Measurements from ENCODE around the gene TUBGCP5. TPM values are rescaled to one million over a fixed set of nuclear protein-coding genes. Genes with fewer than 3 reads are reported as not detected.

The TUBGCP5 gene
- polyA plus RNA-seq, 1 donor from 2014 or later: 23.3 TPM

DNA sequence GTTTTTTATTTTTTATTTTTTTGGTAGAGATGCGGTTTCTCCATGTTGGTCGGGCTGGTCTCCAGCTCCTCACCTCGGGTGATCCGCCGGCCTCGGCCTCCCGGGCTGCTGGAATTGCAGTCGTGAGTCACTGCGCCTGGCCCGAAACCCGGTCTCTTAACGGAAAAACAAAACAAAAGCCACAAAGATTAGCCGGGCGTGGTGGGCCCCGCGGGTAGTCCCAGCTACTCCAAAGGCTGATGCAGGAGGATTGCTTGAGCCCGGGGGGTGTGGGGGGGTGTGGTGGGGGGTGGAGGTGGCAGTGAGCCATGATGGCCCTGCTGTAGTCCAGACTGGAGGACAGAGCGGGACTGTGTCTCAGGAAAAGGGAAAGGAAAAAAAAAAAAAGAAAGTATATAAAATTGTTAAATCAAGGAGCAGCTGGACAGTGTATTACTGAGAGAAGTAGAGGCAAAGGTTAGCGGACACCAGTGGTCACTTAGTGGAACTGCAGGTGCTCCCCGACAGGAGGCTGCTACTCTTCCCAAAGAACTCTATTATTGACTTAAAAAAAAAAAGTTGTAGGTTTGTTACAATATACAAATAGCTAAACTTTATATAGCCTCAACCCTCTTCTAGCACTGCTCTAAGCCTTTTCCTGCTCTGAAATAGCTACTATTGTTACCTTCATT lies 30.3 kb upstream of the TUBGCP5 start:
- Histone ChIP-seq H3K36me3 (ENCODE audit: insufficient read depth, low read length) (no peaks in the 10 kb centered on the region), H3K4me2 (ENCODE audit: low read length) (no peak overlapping the region), H3K9me2 (ENCODE audit: insufficient read depth, low read length) (no peaks in the 10 kb centered on the region), H3K79me2 (replicated peaks; ENCODE audit: insufficient read depth, low read length) (no peaks in the 10 kb centered on the region), H3K4me3 (ENCODE audit: low read length) (no peak overlapping the region), H2AFZ (ENCODE audit: low read depth, low read length) (no peak overlapping the region), H3F3A (ENCODE audit: insufficient read depth, low read length, poor library complexity, severe bottlenecking) (no peaks in the 10 kb centered on the region), H3K9me3 (ENCODE audit: low read length) (no peaks in the 10 kb centered on the region), H3K9ac (ENCODE audit: low read length) (no peak overlapping the region), H3K27ac (ENCODE audit: low read length) (no peak overlapping the region), H4K20me1 (ENCODE audit: insufficient read depth) (no peaks in the 10 kb centered on the region), H3K27me3 (ENCODE audit: insufficient read depth, low read depth, low read length) (no peaks in the 10 kb centered on the region)
- no peak for TF ChIP-seq RAD21 (conservative IDR thresholded peaks at IDR 0.05)
- no peak for TF ChIP-seq POLR2AphosphoS5 (IDR thresholded peaks at IDR 0.05)
- no peak for TF ChIP-seq MXI1 (conservative IDR thresholded peaks at IDR 0.05; ENCODE audit: poor library complexity, severe bottlenecking)
- no peak for TF ChIP-seq EP300 (conservative IDR thresholded peaks at IDR 0.05; ENCODE audit: poor library complexity, severe bottlenecking)
- TF ChIP-seq, protein P1, sequence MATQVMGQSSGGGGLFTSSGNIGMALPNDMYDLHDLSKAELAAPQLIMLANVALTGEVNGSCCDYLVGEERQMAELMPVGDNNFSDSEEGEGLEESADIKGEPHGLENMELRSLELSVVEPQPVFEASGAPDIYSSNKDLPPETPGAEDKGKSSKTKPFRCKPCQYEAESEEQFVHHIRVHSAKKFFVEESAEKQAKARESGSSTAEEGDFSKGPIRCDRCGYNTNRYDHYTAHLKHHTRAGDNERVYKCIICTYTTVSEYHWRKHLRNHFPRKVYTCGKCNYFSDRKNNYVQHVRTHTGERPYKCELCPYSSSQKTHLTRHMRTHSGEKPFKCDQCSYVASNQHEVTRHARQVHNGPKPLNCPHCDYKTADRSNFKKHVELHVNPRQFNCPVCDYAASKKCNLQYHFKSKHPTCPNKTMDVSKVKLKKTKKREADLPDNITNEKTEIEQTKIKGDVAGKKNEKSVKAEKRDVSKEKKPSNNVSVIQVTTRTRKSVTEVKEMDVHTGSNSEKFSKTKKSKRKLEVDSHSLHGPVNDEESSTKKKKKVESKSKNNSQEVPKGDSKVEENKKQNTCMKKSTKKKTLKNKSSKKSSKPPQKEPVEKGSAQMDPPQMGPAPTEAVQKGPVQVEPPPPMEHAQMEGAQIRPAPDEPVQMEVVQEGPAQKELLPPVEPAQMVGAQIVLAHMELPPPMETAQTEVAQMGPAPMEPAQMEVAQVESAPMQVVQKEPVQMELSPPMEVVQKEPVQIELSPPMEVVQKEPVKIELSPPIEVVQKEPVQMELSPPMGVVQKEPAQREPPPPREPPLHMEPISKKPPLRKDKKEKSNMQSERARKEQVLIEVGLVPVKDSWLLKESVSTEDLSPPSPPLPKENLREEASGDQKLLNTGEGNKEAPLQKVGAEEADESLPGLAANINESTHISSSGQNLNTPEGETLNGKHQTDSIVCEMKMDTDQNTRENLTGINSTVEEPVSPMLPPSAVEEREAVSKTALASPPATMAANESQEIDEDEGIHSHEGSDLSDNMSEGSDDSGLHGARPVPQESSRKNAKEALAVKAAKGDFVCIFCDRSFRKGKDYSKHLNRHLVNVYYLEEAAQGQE (IDR thresholded peaks at IDR 0.05; ENCODE audit: borderline replicate concordance): no peak
- no peak for TF ChIP-seq TAF1 (IDR thresholded peaks at IDR 0.05; ENCODE audit: low read depth)

- Histone ChIP-seq H3K9me3 (ENCODE audit: low read length) (no peaks in the 10 kb centered on the region), H3K9me2 (ENCODE audit: insufficient read depth, low read length) (no peaks in the 10 kb centered on the region), H3K4me3 (ENCODE audit: low read length) (no peak overlapping the region), H3K27ac (ENCODE audit: low read length) (no peak overlapping the region), H3F3A (ENCODE audit: insufficient read depth, low read length, poor library complexity, severe bottlenecking) (no peaks in the 10 kb centered on the region), H2AFZ (ENCODE audit: low read depth, low read length) (no peak overlapping the region), H3K4me2 (ENCODE audit: low read length) (no peak overlapping the region), H4K20me1 (ENCODE audit: insufficient read depth) (no peaks in the 10 kb centered on the region), H3K27me3 (ENCODE audit: insufficient read depth, low read depth, low read length) (no peaks in the 10 kb centered on the region), H3K79me2 (replicated peaks; ENCODE audit: insufficient read depth, low read length) (no peaks in the 10 kb centered on the region), H3K9ac (ENCODE audit: low read length) (no peak overlapping the region), H3K36me3 (ENCODE audit: insufficient read depth, low read length) (no peaks in the 10 kb centered on the region)
- TF ChIP-seq, protein P2, sequence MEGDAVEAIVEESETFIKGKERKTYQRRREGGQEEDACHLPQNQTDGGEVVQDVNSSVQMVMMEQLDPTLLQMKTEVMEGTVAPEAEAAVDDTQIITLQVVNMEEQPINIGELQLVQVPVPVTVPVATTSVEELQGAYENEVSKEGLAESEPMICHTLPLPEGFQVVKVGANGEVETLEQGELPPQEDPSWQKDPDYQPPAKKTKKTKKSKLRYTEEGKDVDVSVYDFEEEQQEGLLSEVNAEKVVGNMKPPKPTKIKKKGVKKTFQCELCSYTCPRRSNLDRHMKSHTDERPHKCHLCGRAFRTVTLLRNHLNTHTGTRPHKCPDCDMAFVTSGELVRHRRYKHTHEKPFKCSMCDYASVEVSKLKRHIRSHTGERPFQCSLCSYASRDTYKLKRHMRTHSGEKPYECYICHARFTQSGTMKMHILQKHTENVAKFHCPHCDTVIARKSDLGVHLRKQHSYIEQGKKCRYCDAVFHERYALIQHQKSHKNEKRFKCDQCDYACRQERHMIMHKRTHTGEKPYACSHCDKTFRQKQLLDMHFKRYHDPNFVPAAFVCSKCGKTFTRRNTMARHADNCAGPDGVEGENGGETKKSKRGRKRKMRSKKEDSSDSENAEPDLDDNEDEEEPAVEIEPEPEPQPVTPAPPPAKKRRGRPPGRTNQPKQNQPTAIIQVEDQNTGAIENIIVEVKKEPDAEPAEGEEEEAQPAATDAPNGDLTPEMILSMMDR (IDR thresholded peaks at IDR 0.05; ENCODE audit: poor library complexity, severe bottlenecking): no peak
- no peak for TF ChIP-seq EZH2 (IDR thresholded peaks at IDR 0.05; ENCODE audit: borderline replicate concordance, insufficient read depth, low read length, poor library complexity, severe bottlenecking)
- no peak for TF ChIP-seq EP300 (conservative IDR thresholded peaks at IDR 0.05; ENCODE audit: poor library complexity, severe bottlenecking)
- TF ChIP-seq, protein P1 (IDR thresholded peaks at IDR 0.05; ENCODE audit: borderline replicate concordance): no peak
- no peak for TF ChIP-seq MXI1 (conservative IDR thresholded peaks at IDR 0.05; ENCODE audit: poor library complexity, severe bottlenecking)
- no peak for TF ChIP-seq POLR2AphosphoS5 (IDR thresholded peaks at IDR 0.05)
- no peak for TF ChIP-seq SMC3 (conservative IDR thresholded peaks at IDR 0.05; ENCODE audit: poor library complexity)
- no peak for TF ChIP-seq TAF1 (IDR thresholded peaks at IDR 0.05; ENCODE audit: low read depth)
- no peak for TF ChIP-seq RAD21 (conservative IDR thresholded peaks at IDR 0.05)
Measured at GRCh38 chr15:23067416-23067815, 28.0 kb upstream of the TUBGCP5 start.
